AG04450 (cell line): ENCODE results near the gene CLIP3. TPM values are rescaled to one million over a fixed set of nuclear protein-coding genes. Genes with fewer than 3 reads are reported as not detected.

Experiments used
- CTCF ChIA-PET: fragments of 300-600, 350-600 bp; formaldehyde crosslinking; extraction: SDS; loops from one replicate; lab custom pipeline; 2022; ENCODE audit warnings: antibody characterized with exemption, inconsistent platforms; lab: Charles Lee
- POLR2A ChIA-PET: fragments of 350-600 bp; formaldehyde crosslinking; extraction: SDS; loops from one replicate; lab custom pipeline; 2021; ENCODE audit warnings: antibody characterized with exemption, inconsistent platforms; lab: Yijun Ruan, JAX
- DNase-seq: peaks from one replicate; pipeline ENCODE4 v3.0.0-alpha.2; 2011; ENCODE audit warnings: low read depth, low spot score
- H3K27ac ChIP-seq: one replicate; pipeline ENCODE4 v1.5.1; 2012; ENCODE audit warnings: low read depth, low read length, control low read depth
- H3K27me3 ChIP-seq: one replicate; pipeline ENCODE4 v1.6.0; 2012; ENCODE audit warnings: low read length; ENCODE audit not compliant: control insufficient read depth, insufficient read depth
- H3K4me3 ChIP-seq: 2 replicates; pipeline ENCODE4 v1.5.1; 2011; ENCODE audit warnings: mild to moderate bottlenecking, low read depth, low read length, control low read depth
- H3K9me3 ChIP-seq: 2 replicates; pipeline ENCODE4 v1.5.1; 2012; ENCODE audit warnings: low read length; ENCODE audit not compliant: control insufficient read depth, insufficient read depth
- polyA plus RNA-seq: library from polyadenylated mRNA; depleted of rRNA; stranded (reverse); fragments of >200 nt; gene quantifications from 2 replicates; pipeline ENCODE4 v1.2.3, GENCODE V29; 2011
- TF ChIP-seq, protein P1 (sequence below): IDR thresholded peaks from 2 replicates; pipeline ENCODE4 v1.5.1; 2011; ENCODE audit warnings: low read depth, low read length, control low read depth, inconsistent platforms

Gene CLIP3
- polyA plus RNA-seq, 1 experiment = 18.1 TPM

DNA sequence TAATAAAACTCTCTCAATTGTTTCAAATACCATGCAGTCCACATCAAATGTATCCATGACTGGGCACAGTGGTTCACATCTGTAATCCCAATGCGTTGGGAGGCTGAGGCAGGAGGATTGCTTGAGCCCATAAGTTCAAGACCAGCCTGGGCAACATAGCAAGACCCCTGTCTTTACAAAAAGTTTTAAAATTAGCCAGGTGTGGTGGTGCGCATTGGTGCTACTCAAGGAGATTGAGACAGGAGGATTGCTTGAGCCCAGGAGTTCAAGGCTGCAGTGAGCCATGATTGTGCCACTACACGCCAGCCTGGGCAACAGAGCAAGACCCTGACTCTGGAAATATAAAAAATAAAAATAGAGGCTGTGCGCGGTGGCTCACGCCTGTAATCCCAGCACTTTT lies 5.0 kb downstream of the CLIP3 start:
- TF ChIP-seq, protein P1, sequence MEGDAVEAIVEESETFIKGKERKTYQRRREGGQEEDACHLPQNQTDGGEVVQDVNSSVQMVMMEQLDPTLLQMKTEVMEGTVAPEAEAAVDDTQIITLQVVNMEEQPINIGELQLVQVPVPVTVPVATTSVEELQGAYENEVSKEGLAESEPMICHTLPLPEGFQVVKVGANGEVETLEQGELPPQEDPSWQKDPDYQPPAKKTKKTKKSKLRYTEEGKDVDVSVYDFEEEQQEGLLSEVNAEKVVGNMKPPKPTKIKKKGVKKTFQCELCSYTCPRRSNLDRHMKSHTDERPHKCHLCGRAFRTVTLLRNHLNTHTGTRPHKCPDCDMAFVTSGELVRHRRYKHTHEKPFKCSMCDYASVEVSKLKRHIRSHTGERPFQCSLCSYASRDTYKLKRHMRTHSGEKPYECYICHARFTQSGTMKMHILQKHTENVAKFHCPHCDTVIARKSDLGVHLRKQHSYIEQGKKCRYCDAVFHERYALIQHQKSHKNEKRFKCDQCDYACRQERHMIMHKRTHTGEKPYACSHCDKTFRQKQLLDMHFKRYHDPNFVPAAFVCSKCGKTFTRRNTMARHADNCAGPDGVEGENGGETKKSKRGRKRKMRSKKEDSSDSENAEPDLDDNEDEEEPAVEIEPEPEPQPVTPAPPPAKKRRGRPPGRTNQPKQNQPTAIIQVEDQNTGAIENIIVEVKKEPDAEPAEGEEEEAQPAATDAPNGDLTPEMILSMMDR = no peak
- H3K27me3 ChIP-seq = no peaks in the 10 kb centered on the region
- no peak overlapping the region for H3K27ac ChIP-seq
- ChIA-PET CTCF (no interaction called here), POLR2A (no interaction called here)
- DNase-seq = no peak
- H3K4me3 ChIP-seq = no peak overlapping the region
- no peaks in the 10 kb centered on the region; the same call in 1 of the 2 replicates for H3K9me3 ChIP-seq

DNA sequence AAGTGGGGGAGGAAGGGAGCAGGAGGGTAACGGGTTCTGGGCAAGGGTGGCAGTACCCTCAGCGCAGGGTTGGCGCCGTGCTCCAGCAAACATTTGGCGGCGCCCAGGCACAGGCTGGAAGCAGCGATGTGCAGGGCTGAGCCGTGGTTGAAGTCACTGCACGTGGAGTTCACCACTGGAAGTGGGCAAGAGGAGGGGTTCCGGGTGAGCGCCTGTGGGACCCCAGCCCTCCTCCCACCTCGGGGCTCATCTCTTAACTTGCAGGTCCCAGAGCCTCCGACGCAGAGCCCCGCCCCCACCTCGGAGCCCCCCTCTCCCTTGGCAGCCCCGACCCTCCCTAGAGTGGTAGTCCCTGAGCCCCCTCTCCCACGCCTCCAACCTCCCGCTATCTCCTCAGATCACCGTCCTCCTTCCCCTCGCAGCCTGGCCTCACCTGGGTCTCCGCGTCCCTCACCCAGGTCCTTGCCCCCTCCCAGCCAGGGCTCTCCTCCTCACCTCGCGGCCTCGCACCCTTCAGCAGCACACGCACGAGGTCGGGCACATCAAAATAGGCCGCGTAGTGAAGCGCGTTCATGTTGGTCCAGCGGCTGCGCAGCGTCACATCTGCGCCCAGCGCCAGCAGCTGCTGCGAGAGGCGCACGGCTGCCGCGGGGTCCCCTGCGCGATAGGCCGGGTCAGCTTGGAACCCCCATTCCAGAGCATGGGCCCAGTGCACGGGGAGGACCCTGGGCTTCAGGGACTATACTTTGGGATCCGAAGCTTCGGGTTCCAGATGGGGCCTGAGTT lies 6.4 kb downstream of the CLIP3 start:
- no peak overlapping the region for H3K4me3 ChIP-seq
- ChIA-PET POLR2A (no interaction called here), CTCF (no interaction called here)
- TF ChIP-seq, protein P1 = no peak
- H3K9me3 ChIP-seq = no peaks in the 10 kb centered on the region
- H3K27ac ChIP-seq = no peak overlapping the region
- DNase-seq = no peak
- H3K27me3 ChIP-seq = no peaks in the 10 kb centered on the region

DNA sequence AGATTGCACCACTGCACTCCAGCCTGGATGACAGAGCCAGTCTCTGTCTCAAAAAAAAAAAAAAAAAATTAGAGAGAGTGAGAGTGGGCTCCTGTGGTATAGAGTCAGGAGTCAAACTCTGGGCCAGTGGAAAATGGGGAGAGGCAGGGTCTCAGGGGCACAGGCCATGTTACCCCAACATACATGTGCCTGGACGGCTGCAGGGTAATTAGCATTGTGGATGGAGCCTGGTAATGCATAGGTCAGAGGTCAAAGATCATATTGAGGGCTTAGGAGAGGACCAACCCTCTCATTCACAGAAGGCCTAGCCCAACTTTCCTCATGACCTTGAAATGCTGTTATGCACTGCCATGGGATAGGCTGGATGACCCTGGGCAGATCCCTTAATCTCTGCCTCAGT lies 7.1 kb downstream of the CLIP3 start:
- POLR2A ChIA-PET = no interaction called here

DNA sequence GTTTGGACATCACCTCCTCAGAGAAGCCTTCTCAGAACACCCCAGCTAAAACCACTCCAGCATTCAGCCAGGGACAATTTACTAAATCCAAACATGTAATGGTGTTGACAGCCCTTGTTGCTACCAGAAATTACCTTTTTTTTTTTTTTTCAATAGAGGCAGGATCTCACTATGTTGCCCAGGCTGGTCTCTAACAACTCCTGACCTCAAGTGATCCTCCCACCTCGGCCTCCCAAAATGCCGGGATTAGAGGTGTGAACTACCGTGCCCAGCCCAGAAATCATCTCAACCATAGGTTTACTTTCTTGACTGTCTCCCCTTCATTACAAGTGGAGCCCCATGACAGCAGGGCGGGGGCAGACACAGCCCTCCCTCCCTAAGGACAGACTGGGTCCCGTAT lies 9.2 kb downstream of the CLIP3 start:
- H3K9me3 ChIP-seq = no peaks in the 10 kb centered on the region
- H3K27me3 ChIP-seq = no peaks in the 10 kb centered on the region
- CTCF ChIA-PET = no interaction called here

More for the DNA sequence above, 7.1 kb downstream of the CLIP3 start:
- no peaks in the 10 kb centered on the region for H3K9me3 ChIP-seq
- CTCF ChIA-PET = no interaction called here
- H3K27ac ChIP-seq = no peak overlapping the region
- no peaks in the 10 kb centered on the region for H3K27me3 ChIP-seq
- no peak overlapping the region for H3K4me3 ChIP-seq
- TF ChIP-seq, protein P1 = no peak
- no peak for DNase-seq

More for the DNA sequence above, 9.2 kb downstream of the CLIP3 start:
- TF ChIP-seq, protein P1 = no peak
- no peak for DNase-seq
- H3K4me3 ChIP-seq = no peak overlapping the region
- no peak overlapping the region for H3K27ac ChIP-seq
- POLR2A ChIA-PET = no interaction called here
